ENCODE data around the gene PFN3. TPM values are rescaled to one million over a fixed set of nuclear protein-coding genes. Genes with fewer than 3 reads are reported as not detected.

The PFN3 gene
- total and polyA plus RNA-seq, 2 experiments from 2014 or later: 1.9 to 2.0 TPM

DNA sequence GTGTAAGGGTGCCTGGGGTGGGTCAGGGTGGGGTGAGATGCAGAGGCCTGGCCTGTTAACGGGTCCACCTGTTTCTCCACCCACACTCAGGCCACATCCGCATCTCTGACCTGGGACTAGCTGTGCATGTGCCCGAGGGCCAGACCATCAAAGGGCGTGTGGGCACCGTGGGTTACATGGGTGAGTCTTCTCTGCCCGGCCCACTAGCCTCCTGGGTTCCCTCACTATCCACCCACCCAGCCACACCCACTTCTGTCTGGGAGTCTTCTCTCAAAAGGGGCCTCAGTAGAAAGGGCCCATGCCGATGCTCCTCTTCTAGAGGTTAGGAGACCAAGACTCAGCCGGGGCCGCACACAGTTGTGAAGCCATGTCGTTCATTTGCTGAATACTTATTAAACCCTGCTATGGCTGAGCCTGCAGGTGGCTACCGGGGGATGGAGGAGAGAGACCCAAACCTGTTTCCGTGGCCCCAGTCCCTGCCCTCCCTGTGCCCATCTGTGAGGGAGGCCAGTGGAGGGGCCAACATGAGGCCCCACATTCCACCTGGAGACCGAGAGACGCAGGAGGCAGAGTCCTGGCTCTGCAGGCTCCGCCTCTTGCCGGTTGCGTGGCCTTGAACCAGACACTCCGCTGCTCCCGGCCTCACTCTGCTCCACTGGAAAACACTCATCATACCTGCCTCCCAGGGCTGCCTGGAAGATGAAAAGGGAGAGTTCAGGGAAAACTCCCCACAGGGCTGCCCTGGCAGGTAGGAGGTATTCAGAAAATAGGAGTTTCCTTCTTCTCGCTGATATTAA is 34.7 kb upstream of the PFN3 start:
- Histone ChIP-seq H3K9me2 (ENCODE audit: insufficient read depth) (no peaks in the 10 kb centered on the region), H3K4me1 (ENCODE audit: insufficient read depth) (0 out of 2 replicates have a peak, but pooled peaks cover 3% of the 10 kb centered on the region), H3F3A (replicated peaks; ENCODE audit: low read depth) (peaks cover 7% of the 10 kb centered on the region; the same call in 1 of the 2 replicates), H3K36me3 (ENCODE audit: insufficient read depth) (peaks cover 3% of the 10 kb centered on the region; the same call in 1 of the 2 replicates), H2AFZ (no peak overlapping the region), H3K27ac (ENCODE audit: low read depth) (no peak overlapping the region), H3K4me2 (no peak overlapping the region), H3K27me3 (ENCODE audit: insufficient read depth) (no peaks in the 10 kb centered on the region), H3K4me3 (no peak overlapping the region), H4K20me1 (replicated peaks; ENCODE audit: insufficient read depth) (no peaks in the 10 kb centered on the region), H3K79me2 (replicated peaks; ENCODE audit: insufficient read depth) (no peaks in the 10 kb centered on the region)
- H3K4me1 Mint-ChIP-seq: peaks cover 7% of the 10 kb centered on the region
- H3K9me3 Mint-ChIP-seq: peaks cover 4% of the 10 kb centered on the region; the same call in 1 of the 3 replicates
- H3K4me3 Mint-ChIP-seq: no peak overlapping the region; the same call in 2 of the 3 replicates
- H3K27me3 Mint-ChIP-seq (ENCODE audit: insufficient read depth, low read depth, poor library complexity): peaks cover 7% of the 10 kb centered on the region
- H3K27ac Mint-ChIP-seq: no peak overlapping the region
- DNase-seq (ENCODE audit: low spot score) (no peak), ATAC-seq (no peak)
- H3K36me3 Mint-ChIP-seq (ENCODE audit: low read depth): peaks cover 62% of the 10 kb centered on the region
- TF ChIP-seq, protein P1, sequence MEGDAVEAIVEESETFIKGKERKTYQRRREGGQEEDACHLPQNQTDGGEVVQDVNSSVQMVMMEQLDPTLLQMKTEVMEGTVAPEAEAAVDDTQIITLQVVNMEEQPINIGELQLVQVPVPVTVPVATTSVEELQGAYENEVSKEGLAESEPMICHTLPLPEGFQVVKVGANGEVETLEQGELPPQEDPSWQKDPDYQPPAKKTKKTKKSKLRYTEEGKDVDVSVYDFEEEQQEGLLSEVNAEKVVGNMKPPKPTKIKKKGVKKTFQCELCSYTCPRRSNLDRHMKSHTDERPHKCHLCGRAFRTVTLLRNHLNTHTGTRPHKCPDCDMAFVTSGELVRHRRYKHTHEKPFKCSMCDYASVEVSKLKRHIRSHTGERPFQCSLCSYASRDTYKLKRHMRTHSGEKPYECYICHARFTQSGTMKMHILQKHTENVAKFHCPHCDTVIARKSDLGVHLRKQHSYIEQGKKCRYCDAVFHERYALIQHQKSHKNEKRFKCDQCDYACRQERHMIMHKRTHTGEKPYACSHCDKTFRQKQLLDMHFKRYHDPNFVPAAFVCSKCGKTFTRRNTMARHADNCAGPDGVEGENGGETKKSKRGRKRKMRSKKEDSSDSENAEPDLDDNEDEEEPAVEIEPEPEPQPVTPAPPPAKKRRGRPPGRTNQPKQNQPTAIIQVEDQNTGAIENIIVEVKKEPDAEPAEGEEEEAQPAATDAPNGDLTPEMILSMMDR (conservative IDR thresholded peaks at IDR 0.05; ENCODE audit: low read depth in 2 of 2): no peak
- TF ChIP-seq JUNB (IDR thresholded peaks at IDR 0.05; ENCODE audit: unreplicated experiment): no peak
- no peak for TF ChIP-seq CREB1 (CRISPR knock-in tag; IDR thresholded peaks at IDR 0.05; ENCODE audit: low read depth)
- TF ChIP-seq ZNF331 (CRISPR knock-in tag; IDR thresholded peaks at IDR 0.05; ENCODE audit: low read depth): no peak
- TF ChIP-seq EZH2phosphoT487 (IDR thresholded peaks at IDR 0.05; ENCODE audit: unreplicated experiment): no peak
- no peak for TF ChIP-seq ZNF114 (CRISPR knock-in tag; IDR thresholded peaks at IDR 0.05)
- TF ChIP-seq NANOG (IDR thresholded peaks at IDR 0.05; ENCODE audit: borderline replicate concordance): no peak
- TF ChIP-seq POLR2AphosphoS5 (IDR thresholded peaks at IDR 0.05; ENCODE audit: low read depth): no peak
- TF ChIP-seq EZH2 (IDR thresholded peaks at IDR 0.05; ENCODE audit: low read depth, unreplicated experiment): no peak
- TF ChIP-seq, protein P2, sequence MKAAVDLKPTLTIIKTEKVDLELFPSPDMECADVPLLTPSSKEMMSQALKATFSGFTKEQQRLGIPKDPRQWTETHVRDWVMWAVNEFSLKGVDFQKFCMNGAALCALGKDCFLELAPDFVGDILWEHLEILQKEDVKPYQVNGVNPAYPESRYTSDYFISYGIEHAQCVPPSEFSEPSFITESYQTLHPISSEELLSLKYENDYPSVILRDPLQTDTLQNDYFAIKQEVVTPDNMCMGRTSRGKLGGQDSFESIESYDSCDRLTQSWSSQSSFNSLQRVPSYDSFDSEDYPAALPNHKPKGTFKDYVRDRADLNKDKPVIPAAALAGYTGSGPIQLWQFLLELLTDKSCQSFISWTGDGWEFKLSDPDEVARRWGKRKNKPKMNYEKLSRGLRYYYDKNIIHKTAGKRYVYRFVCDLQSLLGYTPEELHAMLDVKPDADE (IDR thresholded peaks at IDR 0.05): no peak

DNA sequence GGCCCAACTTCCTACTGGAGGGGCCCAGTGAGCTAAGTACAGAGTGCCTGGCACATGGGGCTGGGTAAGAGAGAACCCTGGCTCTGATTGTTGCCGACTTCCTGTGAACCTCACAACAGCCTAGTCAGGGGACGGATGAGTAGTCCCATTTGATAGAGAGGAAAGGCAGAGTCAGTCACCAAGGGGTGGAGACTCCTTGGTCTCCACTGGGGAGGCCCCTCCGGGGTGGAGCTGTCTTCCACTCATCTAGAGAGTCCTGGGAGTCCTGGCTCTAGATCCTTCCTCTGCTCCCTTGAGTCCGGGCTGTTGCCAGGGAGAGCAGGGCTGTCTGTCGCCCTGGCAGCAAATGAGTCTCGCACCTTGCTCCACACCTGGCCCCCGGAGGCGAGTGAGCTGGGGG is 34.0 kb upstream of the PFN3 start:
- Histone ChIP-seq H3K4me1 (ENCODE audit: insufficient read depth) (no peaks in the 10 kb centered on the region), H4K20me1 (replicated peaks; ENCODE audit: insufficient read depth) (peaks cover 4% of the 10 kb centered on the region), H3K36me3 (ENCODE audit: insufficient read depth) (peaks cover 3% of the 10 kb centered on the region; the same call in 1 of the 2 replicates), H3K79me2 (replicated peaks; ENCODE audit: insufficient read depth) (no peaks in the 10 kb centered on the region), H3K27me3 (ENCODE audit: insufficient read depth) (no peaks in the 10 kb centered on the region), H3K27ac (ENCODE audit: low read depth) (no peak overlapping the region), H3K4me2 (no peak overlapping the region), H3K4me3 (no peak overlapping the region), H3F3A (replicated peaks; ENCODE audit: low read depth) (peaks cover 5% of the 10 kb centered on the region; the same call in 1 of the 2 replicates), H2AFZ (no peak overlapping the region), H3K9me2 (ENCODE audit: insufficient read depth) (no peaks in the 10 kb centered on the region)
- DNase-seq (ENCODE audit: low spot score): no peak
- peaks cover 7% of the 10 kb centered on the region for H3K27me3 Mint-ChIP-seq (ENCODE audit: insufficient read depth, low read depth, poor library complexity)
- H3K4me3 Mint-ChIP-seq: no peak overlapping the region
- H3K4me1 Mint-ChIP-seq: peaks cover 3% of the 10 kb centered on the region; the same call in 2 of the 3 replicates
- peaks cover 56% of the 10 kb centered on the region for H3K36me3 Mint-ChIP-seq (ENCODE audit: low read depth)
- peaks cover 4% of the 10 kb centered on the region; the same call in 1 of the 3 replicates for H3K9me3 Mint-ChIP-seq
- no peak overlapping the region for H3K27ac Mint-ChIP-seq
- no peak for ATAC-seq
- TF ChIP-seq, protein P1 (conservative IDR thresholded peaks at IDR 0.05; ENCODE audit: low read depth in 2 of 2): no peak
- no peak for TF ChIP-seq JUNB (IDR thresholded peaks at IDR 0.05; ENCODE audit: unreplicated experiment)
- TF ChIP-seq POLR2AphosphoS5 (IDR thresholded peaks at IDR 0.05; ENCODE audit: low read depth): no peak
- TF ChIP-seq NANOG (IDR thresholded peaks at IDR 0.05; ENCODE audit: borderline replicate concordance): no peak
- TF ChIP-seq, protein P2 (IDR thresholded peaks at IDR 0.05): no peak

Data from GM23338 (cell line).